Measurements from ENCODE around the gene ITGAV.

Gene ITGAV

GRCh38 chr2:186589612-186590349 is at the start of gene ITGAV (continued):
- no peak for TF ChIP-seq ZNF37A (tag by site-specific recombination; IDR thresholded peaks at IDR 0.05)
- peak; percentile 83 for TF ChIP-seq ZBTB17 (tag by site-specific recombination; IDR thresholded peaks at IDR 0.05)
- TF ChIP-seq ZNF248 (tag by site-specific recombination; IDR thresholded peaks at IDR 0.05): no peak
- TF ChIP-seq KLF17 (tag by site-specific recombination; IDR thresholded peaks at IDR 0.05): 0 out of 2 replicates have a peak, but pooled peaks have one; percentile 22
- no peak for TF ChIP-seq ZBTB10 (tag by site-specific recombination; IDR thresholded peaks at IDR 0.05)
- peak; percentile 78 for TF ChIP-seq ZXDB (tag by site-specific recombination; IDR thresholded peaks at IDR 0.05)
- TF ChIP-seq ZNF660 (tag by site-specific recombination; IDR thresholded peaks at IDR 0.05): peak; percentile 73
- peak; percentile 74; the same call in 1 of the 2 replicates for TF ChIP-seq CTCF (tag by site-specific recombination; IDR thresholded peaks at IDR 0.05)
- TF ChIP-seq MEIS1 (CRISPR knock-in tag; IDR thresholded peaks at IDR 0.05; ENCODE audit: borderline replicate concordance): no peak
- peak; percentile 50; the same call in 1 of the 2 replicates for TF ChIP-seq ZNF24 (tag by site-specific recombination; IDR thresholded peaks at IDR 0.05)
- no peak for TF ChIP-seq ZNF214 (tag by site-specific recombination; IDR thresholded peaks at IDR 0.05; ENCODE audit: borderline replicate concordance)
- TF ChIP-seq ZNF362 (tag by site-specific recombination; IDR thresholded peaks at IDR 0.05): no peak
- no peak for TF ChIP-seq ZNF157 (tag by site-specific recombination; IDR thresholded peaks at IDR 0.05)
- TF ChIP-seq MZF1 (tag by site-specific recombination; IDR thresholded peaks at IDR 0.05; ENCODE audit: borderline replicate concordance): no peak
- no peak for TF ChIP-seq ZNF26 (tag by site-specific recombination; IDR thresholded peaks at IDR 0.05)
- TF ChIP-seq KLF9 (tag by site-specific recombination; IDR thresholded peaks at IDR 0.05; ENCODE audit: low read depth): peak; percentile 45; the same call in 1 of the 2 replicates
- TF ChIP-seq ZNF16 (tag by site-specific recombination; IDR thresholded peaks at IDR 0.05; ENCODE audit: low read depth): no peak
- no peak for TF ChIP-seq PRDM1 (tag by site-specific recombination; IDR thresholded peaks at IDR 0.05)
- TF ChIP-seq OVOL3 (tag by site-specific recombination; IDR thresholded peaks at IDR 0.05): no peak
- no peak for TF ChIP-seq ZBTB44 (tag by site-specific recombination; IDR thresholded peaks at IDR 0.05)
- TF ChIP-seq PATZ1 (tag by site-specific recombination; IDR thresholded peaks at IDR 0.05): peak; percentile 89
- TF ChIP-seq ZNF404 (tag by site-specific recombination; IDR thresholded peaks at IDR 0.05): no peak
- TF ChIP-seq ZNF366 (tag by site-specific recombination; conservative IDR thresholded peaks at IDR 0.05): no peak
- TF ChIP-seq ZFP69B (tag by site-specific recombination; IDR thresholded peaks at IDR 0.05): no peak
- TF ChIP-seq ZNF580 (tag by site-specific recombination; IDR thresholded peaks at IDR 0.05): no peak
- no peak for TF ChIP-seq ZNF707 (tag by site-specific recombination; IDR thresholded peaks at IDR 0.05)
- no peak for TF ChIP-seq ZNF623 (tag by site-specific recombination; IDR thresholded peaks at IDR 0.05)
- TF ChIP-seq ZFP37 (tag by site-specific recombination; IDR thresholded peaks at IDR 0.05): peak; percentile 68; the same call in 1 of the 2 replicates

All from HEK293 (cell line).